SHP77 treated with DMSO at 0.1 percent for 48 hours (cell line): ENCODE data around the gene HOXA2.

Source experiments
- DNase-seq: peaks from one replicate; lab custom pipeline; 2025; lab: John Stamatoyannopoulos, UW

HOXA2 gene

GRCh38 chr7:27124902-27125689, 22.6 kb upstream of the HOXA2 start:
- DNase-seq, result no peak

- DNase-seq, result no peak
These were observed 21.8 kb upstream of the HOXA2 start for GRCh38 chr7:27124096-27124901.

DNA sequence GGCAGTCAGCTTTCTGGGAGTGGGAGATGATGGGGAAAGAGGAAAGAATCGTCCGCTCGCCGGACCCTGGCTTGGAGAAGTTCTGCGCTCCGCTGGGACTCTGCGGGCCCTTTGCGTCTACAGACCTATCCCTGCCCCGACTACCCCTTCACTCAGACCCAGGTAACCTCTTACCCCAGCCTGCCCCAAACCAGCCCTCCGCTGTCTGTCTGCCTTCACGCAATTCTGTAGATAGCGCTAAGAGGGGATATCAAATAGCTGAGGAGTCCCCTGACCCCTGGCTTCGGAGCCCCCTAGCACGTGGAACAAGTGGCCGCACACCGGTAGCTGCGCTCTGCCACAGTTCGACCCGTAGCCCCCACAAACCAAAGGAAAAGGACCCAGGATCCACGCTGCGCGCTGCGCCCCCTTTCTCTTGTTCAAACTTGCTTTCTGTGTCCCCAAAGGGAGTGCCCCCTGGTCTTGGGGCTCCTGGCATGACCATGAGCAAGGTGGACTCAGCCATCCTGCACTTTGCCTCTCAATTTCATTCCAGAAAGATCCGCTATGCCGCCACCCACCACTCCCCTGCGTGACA, 21.1 kb upstream of the HOXA2 start:
- no peak for DNase-seq

DNA sequence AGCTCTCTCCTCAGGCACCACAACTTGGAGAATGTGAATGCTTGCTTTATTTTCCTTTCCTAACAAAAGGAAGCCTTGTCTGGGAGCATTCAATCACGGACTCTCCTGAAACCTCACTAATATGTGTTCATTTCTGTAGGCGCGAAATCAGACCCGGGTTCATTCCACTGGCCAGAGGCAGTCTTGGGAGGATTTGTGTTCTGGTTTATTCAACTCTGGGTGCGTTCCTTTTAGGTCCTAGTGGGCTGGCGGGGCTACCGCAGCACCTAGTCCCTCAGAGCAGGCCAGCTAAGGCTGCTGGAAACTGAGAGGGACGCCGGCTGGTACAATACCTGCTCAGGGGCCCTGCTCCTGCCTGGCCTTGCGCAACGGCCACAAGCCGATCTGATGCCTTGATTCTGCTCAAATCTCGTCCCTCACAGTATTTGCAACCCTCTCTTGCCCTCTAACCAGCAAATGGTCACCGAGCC, 20.6 kb upstream of the HOXA2 start:
- no peak for DNase-seq

- DNase-seq, result no peak
These were observed 19.8 kb upstream of the HOXA2 start for GRCh38 chr7:27122077-27122910.

GRCh38 chr7:27121684-27122076, 19.2 kb upstream of the HOXA2 start:
- no peak for DNase-seq

GRCh38 chr7:27119412-27119911, 17.0 kb upstream of the HOXA2 start:
- DNase-seq, result no peak

GRCh38 chr7:27118580-27118979, 16.1 kb upstream of the HOXA2 start:
- DNase-seq, result no peak

GRCh38 chr7:27117887-27118491, 15.5 kb upstream of the HOXA2 start:
- DNase-seq, result no peak

GRCh38 chr7:27116962-27117886, 14.7 kb upstream of the HOXA2 start:
- no peak for DNase-seq

- DNase-seq, result no peak
These were observed 13.8 kb upstream of the HOXA2 start for GRCh38 chr7:27116031-27116961.

DNA sequence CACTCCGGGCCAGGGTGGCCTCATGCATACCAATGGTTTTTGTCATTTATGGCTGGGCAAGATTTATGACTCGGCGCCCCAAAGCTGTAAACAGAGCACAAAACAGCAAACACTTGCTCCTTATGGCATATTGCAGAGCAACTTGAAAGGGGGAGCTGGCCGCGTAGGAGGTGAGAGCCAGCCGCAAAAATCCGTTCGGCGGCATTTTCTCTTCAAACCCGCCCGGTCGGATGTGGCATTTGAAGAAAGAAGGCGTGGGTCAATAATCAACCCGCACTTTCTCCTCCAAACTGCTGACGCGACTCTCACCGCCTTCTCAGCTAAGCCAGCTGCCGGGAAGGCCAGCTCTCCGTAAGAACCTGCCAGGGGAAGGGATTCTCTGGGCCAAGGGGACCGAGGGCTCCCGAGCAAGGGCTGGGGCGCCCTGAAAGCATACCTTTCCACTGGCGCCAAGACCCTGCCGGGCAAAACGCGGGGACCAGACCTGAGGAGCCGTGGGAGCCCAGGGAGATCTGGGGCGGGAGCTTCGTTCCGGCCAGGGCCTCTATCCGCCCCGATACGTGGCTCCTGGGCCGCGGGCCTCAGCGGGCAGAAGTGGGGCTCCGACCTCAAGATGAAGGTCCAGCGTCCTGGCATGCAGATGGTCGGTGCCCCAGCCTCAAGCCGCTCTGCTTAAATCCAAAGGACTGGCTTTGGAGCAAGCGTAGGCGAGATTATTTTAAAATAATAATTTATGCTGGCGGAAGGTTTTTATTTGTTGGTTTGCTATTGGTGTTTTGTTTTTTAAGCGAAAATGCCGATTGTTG, 12.9 kb upstream of the HOXA2 start:
- no peak for DNase-seq

- no peak for DNase-seq
These were observed 12.4 kb upstream of the HOXA2 start for GRCh38 chr7:27114881-27115220.

DNA sequence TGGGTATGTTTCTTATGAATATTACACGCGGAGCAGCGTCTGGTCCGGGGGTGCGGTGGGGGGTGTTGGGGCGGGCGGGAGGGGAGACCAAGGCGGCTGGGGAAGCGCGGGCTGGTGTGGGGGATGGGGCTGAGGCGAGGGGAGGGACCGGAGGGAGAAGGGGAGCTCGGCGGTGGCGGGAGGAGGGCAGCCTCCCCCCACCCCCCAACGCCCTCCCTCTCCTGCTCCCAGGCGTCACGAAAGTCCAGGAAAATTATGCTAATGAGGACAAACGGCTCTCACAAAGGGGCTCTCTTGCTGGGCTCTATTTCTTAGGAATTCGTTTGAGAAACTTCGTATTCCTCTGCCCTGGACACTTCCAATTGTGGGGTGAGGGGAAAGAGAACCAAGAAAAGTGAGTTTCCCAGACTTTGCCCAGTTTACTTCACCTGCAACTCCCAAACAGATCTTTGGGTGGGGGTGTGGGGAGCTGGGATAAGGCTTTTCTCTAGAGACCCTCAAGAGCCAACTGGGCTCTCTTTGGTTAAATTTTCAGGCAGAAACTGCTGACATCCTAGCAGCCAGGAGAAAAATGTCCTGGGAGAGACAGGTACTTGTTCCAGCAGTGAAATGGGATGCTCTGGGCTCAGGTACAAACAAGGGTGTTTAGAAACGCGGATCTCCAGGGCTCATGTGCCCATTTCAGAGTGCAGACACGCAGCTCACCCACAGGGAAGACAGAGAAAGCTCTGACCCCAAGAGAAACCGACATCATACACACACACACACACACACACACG, 11.7 kb upstream of the HOXA2 start:
- DNase-seq, result no peak

DNA sequence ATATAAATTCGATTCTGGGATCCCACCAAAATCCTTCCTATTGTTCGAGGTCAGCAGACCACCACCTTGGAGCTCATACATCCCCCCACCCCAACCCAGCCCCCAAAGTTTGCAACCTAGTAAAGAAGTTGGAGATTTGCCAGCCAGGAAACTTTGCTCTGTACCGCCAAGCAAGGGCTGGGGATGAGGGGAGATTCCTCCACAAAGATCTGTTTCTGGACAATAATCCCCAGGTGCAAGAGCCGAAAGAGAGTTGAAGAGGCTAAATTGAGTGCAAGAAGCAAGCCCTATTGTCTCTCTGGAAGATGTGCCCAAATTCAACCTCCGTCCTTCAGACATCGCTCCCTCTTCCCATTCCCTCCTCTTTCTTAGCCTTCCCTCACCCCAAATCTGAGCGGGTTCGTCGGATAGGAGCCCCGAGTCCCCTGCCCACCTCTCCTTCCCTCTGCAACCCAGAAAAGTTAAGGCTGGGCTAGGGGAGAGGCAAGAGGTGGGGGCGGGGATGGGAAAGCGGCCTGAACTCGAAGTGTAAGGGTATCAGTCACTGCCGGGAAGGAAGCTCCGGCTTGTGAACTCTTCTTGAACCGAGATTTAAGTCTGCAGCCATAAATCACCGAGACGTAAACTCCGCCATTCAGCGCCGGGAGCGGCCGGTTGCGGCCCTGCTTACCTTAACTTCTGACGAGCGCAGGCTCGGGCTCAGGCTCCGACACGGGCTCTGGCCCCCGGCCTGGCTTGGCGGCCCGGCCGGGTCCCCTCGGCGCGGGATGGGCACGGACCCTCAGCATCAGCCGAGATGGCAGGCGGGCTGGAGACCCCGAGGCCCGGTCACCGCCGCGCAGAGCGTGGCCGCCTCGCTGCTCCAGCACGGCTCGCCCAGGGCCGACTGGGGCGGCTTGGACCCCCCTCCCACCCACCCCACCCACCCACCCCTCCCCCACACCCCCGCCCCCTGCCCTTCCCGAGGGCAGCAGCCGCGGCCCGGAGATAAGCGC, 10.8 kb upstream of the HOXA2 start:
- DNase-seq, result no peak

DNA sequence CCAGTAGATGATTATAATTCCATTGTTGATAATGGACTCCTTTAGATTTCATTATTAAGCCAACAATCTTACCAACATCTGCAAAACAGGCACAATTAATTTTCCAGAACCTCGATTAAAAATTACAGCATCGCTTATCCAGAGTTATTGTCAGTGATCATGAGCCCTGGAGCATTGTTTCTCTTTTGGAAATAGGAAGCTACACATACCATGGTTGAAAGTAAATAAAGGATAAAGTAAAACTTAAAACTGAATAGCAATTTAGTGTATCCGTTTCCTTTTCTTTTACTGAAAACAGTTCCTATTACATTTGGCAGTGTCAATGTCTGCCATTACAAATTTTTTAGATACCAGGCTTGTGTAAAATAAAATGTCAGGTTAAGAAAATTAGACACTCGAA, 9.9 kb upstream of the HOXA2 start:
- DNase-seq, result no peak
